ENCODE data around the gene HK1. TPM values are rescaled to one million over a fixed set of nuclear protein-coding genes. Genes with fewer than 3 reads are reported as not detected.

The HK1 gene
- polyA plus RNA-seq, 4 donors = 3.8 to 21.8 (median 9.1) TPM

DNA sequence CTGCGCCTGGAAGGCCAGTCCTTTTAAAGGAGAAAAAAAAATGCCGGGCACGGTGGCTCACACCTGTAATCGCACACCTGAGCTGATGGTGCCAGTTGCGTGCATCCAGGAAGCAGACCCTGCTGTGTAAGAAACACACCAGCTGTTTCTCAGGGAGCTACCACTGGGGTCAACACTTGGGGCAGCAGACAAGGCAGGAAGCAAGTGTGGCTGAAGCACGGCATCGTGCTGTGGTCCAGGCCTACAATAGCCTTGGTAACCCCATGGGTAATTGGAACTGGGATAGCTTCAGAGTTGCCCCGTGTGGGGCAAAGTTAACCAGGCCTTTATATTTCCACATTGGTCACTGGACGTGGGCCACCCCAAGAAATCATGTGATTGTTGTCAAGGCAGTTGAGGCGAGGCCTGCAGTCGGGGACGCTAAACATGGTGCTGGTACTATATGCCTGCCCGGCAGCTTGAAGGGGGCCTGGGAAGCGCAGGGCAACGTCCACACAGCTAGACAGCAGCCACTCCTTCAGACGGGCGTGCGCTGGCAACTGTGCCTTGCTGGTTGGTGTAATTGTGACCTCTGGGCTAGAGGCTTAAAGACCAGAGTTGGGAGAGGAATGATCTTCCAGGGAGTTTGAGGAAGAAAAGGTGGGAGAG is 140.9 kb downstream of the HK1 start:
- WGBS, 3 donors = 49 to 81% (median 61%) methylated on average over 18 of the region's 18 CpGs
- Histone ChIP-seq H3K27me3 (ENCODE audit: control insufficient read depth in 3 of 3, insufficient read depth in 3 of 3, low read length in 3 of 3) (no peaks in the 10 kb centered on the region), H3K36me3 (ENCODE audit: control insufficient read depth in 3 of 3, insufficient read depth in 2 of 3, low read depth in 1 of 3, low read length in 3 of 3) (no peaks in the 10 kb centered on the region), H3K9me3 (ENCODE audit: control insufficient read depth in 2 of 2, insufficient read depth in 1 of 2, low read depth in 1 of 2, low read length in 1 of 2) (no peaks in the 10 kb centered on the region), H3K4me3 (ENCODE audit: low read depth in 1 of 3, low read length in 3 of 3) (no peak overlapping the region), H3K4me1 (ENCODE audit: control insufficient read depth in 3 of 3, insufficient read depth in 2 of 3, low read depth in 1 of 3, low read length in 2 of 3) (peaks cover 2 to 36% (median 6%) of the 10 kb centered on the region in 3 donors), H3K27ac (ENCODE audit: low read depth in 1 of 3, low read length in 2 of 3) (peak overlapping the region in 2 of 3 donors; percentile 12 to 38)
- no peak for FAIRE-seq
- peak; percentile 69 to 84 for DNase-seq

GRCh38 chr10:69419744-69420126 is 141.4 kb downstream of the HK1 start:
- peaks cover 2 to 38% (median 6%) of the 10 kb centered on the region in 3 donors for H3K4me1 ChIP-seq (ENCODE audit: control insufficient read depth in 3 of 3, insufficient read depth in 2 of 3, low read depth in 1 of 3, low read length in 2 of 3)

GRCh38 chr10:69421611-69422308 is 143.5 kb downstream of the HK1 start:
- peaks cover 0 to 3% of the 10 kb centered on the region in 2 donors for H3K9me3 ChIP-seq (ENCODE audit: control insufficient read depth in 2 of 2, insufficient read depth in 1 of 2, low read depth in 1 of 2, low read length in 1 of 2)
- H3K4me1 ChIP-seq (ENCODE audit: control insufficient read depth in 3 of 3, insufficient read depth in 2 of 3, low read depth in 1 of 3, low read length in 2 of 3) = peaks cover 9 to 52% (median 13%) of the 10 kb centered on the region in 3 donors
- FAIRE-seq = no peak
- no peaks in the 10 kb centered on the region for H3K36me3 ChIP-seq (ENCODE audit: control insufficient read depth in 3 of 3, insufficient read depth in 2 of 3, low read depth in 1 of 3, low read length in 3 of 3)
- WGBS, 3 donors = 61 to 72% (median 69%) methylated on average over 13 of the region's 13 CpGs
- peak overlapping the region in 1 of 3 donors; percentile 11 for H3K27ac ChIP-seq (ENCODE audit: low read depth in 1 of 3, low read length in 2 of 3)
- no peak for DNase-seq
- no peak overlapping the region for H3K4me3 ChIP-seq (ENCODE audit: low read depth in 1 of 3, low read length in 3 of 3)
- no peaks in the 10 kb centered on the region for H3K27me3 ChIP-seq (ENCODE audit: control insufficient read depth in 3 of 3, insufficient read depth in 3 of 3, low read length in 3 of 3)

More at GRCh38 chr10:69419744-69420126, 141.4 kb downstream of the HK1 start:
- no peak for DNase-seq
- Histone ChIP-seq H3K9me3 (ENCODE audit: control insufficient read depth in 2 of 2, insufficient read depth in 1 of 2, low read depth in 1 of 2, low read length in 1 of 2) (no peaks in the 10 kb centered on the region), H3K36me3 (ENCODE audit: control insufficient read depth in 3 of 3, insufficient read depth in 2 of 3, low read depth in 1 of 3, low read length in 3 of 3) (no peaks in the 10 kb centered on the region), H3K27me3 (ENCODE audit: control insufficient read depth in 3 of 3, insufficient read depth in 3 of 3, low read length in 3 of 3) (no peaks in the 10 kb centered on the region), H3K4me3 (ENCODE audit: low read depth in 1 of 3, low read length in 3 of 3) (no peak overlapping the region), H3K27ac (ENCODE audit: low read depth in 1 of 3, low read length in 2 of 3) (peak overlapping the region in 2 of 3 donors; percentile 0 to 38)
- no peak for FAIRE-seq
- WGBS, 3 donors = 77 to 83% (median 81%) methylated on average over 9 to 11 of the region's 11 CpGs

DNA sequence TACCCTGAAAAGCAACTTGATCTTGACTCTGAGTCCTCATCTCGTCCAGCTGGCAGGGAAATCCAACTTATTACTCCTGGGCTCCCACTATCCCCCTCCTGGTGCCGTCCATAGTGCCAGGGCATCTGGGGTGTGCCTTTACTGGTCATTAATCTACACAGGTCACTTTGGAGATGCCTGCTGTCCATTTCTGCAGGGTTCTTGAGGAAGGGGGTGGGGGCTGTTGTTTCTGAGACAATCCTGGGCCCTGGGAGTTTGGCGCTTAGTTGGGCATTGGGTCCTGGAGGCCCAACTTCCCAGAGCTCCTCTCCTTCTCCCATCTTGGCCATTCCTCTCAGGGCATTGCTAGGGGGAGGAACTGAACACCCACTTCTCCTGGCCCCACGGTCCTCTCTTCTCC is 144.4 kb downstream of the HK1 start:
- Histone ChIP-seq H3K27ac (ENCODE audit: low read depth in 1 of 3, low read length in 2 of 3) (no peak overlapping the region), H3K4me3 (ENCODE audit: low read depth in 1 of 3, low read length in 3 of 3) (no peak overlapping the region), H3K27me3 (ENCODE audit: control insufficient read depth in 3 of 3, insufficient read depth in 3 of 3, low read length in 3 of 3) (no peaks in the 10 kb centered on the region), H3K36me3 (ENCODE audit: control insufficient read depth in 3 of 3, insufficient read depth in 2 of 3, low read depth in 1 of 3, low read length in 3 of 3) (no peaks in the 10 kb centered on the region), H3K4me1 (ENCODE audit: control insufficient read depth in 3 of 3, insufficient read depth in 2 of 3, low read depth in 1 of 3, low read length in 2 of 3) (peaks cover 9 to 48% (median 13%) of the 10 kb centered on the region in 3 donors), H3K9me3 (ENCODE audit: control insufficient read depth in 2 of 2, insufficient read depth in 1 of 2, low read depth in 1 of 2, low read length in 1 of 2) (peaks cover 0 to 3% of the 10 kb centered on the region in 2 donors)
- FAIRE-seq = no peak
- DNase-seq = no peak
- 79 to 96% (median 85%) methylated on average over 3 to 4 of the region's 4 CpGs for WGBS, 3 donors

DNA sequence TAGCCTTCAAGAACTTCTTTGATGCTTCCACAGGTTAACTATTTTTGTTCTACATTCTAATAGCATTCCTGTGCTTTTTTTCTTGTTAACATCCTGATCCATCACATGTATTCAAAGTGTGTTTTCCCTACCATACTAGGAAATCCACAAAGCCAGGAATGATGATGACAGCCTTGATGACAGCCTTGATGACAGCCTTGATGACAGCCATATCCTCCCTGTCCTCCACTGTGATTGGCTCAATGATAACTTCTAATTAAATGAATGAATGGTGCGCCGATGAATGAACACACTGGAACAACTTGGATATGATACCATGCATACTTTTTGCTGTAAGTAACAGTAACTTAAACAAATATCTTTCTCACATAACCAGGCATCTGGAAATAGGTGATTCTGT is 146.7 kb downstream of the HK1 start:
- WGBS, 3 donors = 95 to 99% (median 97%) methylated on average over 2 of the region's 2 CpGs
- Histone ChIP-seq H3K27me3 (ENCODE audit: control insufficient read depth in 3 of 3, insufficient read depth in 3 of 3, low read length in 3 of 3) (no peaks in the 10 kb centered on the region), H3K4me1 (ENCODE audit: control insufficient read depth in 3 of 3, insufficient read depth in 2 of 3, low read depth in 1 of 3, low read length in 2 of 3) (peaks cover 7 to 27% (median 9%) of the 10 kb centered on the region in 3 donors), H3K9me3 (ENCODE audit: control insufficient read depth in 2 of 2, insufficient read depth in 1 of 2, low read depth in 1 of 2, low read length in 1 of 2) (peaks cover 0 to 3% of the 10 kb centered on the region in 2 donors), H3K4me3 (ENCODE audit: low read depth in 1 of 3, low read length in 3 of 3) (no peak overlapping the region), H3K36me3 (ENCODE audit: control insufficient read depth in 3 of 3, insufficient read depth in 2 of 3, low read depth in 1 of 3, low read length in 3 of 3) (no peaks in the 10 kb centered on the region), H3K27ac (ENCODE audit: low read depth in 1 of 3, low read length in 2 of 3) (peak overlapping the region in 2 of 3 donors; percentile 70 to 87)
- DNase-seq = no peak
- no peak for FAIRE-seq

DNA sequence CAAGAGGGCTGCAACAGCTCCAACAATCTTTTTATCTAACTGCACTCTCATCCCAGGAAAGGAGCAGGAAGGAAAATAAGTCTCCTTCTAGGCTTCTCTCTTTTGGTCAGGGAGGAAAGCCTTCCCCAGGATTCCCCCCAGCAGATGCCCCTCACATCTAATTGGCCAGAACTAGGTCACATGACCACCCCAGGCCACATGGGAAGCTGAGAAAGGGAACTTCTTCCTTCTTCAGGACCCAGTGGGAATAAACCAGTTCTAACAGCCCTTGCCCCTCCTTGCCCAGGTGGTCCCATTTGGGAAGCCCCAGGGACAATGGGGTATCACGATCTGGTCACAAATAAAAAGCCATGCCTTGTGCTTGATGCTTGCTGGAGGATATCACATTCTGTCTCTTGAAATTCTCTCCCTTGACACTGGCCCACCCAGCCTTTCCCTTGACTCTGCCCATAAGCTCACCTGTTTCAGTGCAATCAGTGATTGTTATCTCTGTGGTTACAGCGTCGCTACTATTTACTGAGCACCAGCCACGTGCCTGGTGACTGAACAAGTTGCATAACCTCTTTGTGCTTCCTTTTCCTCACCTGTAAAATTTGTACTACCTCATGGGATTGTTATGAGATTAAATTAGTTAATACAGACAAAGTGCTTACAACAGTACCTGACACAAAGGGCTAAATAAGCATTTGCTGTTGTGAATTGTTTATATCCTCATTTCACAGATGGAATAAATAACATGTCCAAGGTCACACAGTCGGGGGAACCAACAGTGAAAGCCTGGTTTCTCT is 147.4 kb downstream of the HK1 start:
- H3K27me3 ChIP-seq (ENCODE audit: control insufficient read depth in 3 of 3, insufficient read depth in 3 of 3, low read length in 3 of 3) = no peaks in the 10 kb centered on the region
- 11 to 38% (median 18%) methylated on average over 5 of the region's 5 CpGs for WGBS, 3 donors
- FAIRE-seq (no peak), DNase-seq (peak; percentile 90 to 93)
- H3K4me1 ChIP-seq (ENCODE audit: control insufficient read depth in 3 of 3, insufficient read depth in 2 of 3, low read depth in 1 of 3, low read length in 2 of 3) = peaks cover 7 to 27% (median 9%) of the 10 kb centered on the region in 3 donors
- H3K9me3 ChIP-seq (ENCODE audit: control insufficient read depth in 2 of 2, insufficient read depth in 1 of 2, low read depth in 1 of 2, low read length in 1 of 2) = peaks cover 0 to 3% of the 10 kb centered on the region in 2 donors
- H3K4me3 ChIP-seq (ENCODE audit: low read depth in 1 of 3, low read length in 3 of 3) = no peak overlapping the region
- no peaks in the 10 kb centered on the region for H3K36me3 ChIP-seq (ENCODE audit: control insufficient read depth in 3 of 3, insufficient read depth in 2 of 3, low read depth in 1 of 3, low read length in 3 of 3)
- H3K27ac ChIP-seq (ENCODE audit: low read depth in 1 of 3, low read length in 2 of 3) = peak overlapping the region; percentile 63 to 87 (median 70)

GRCh38 chr10:69426376-69426727 is 148.1 kb downstream of the HK1 start:
- no peaks in the 10 kb centered on the region for H3K27me3 ChIP-seq (ENCODE audit: control insufficient read depth in 3 of 3, insufficient read depth in 3 of 3, low read length in 3 of 3)
- WGBS, 3 donors = 72 to 79% (median 76%) methylated on average over 4 of the region's 4 CpGs
- H3K9me3 ChIP-seq (ENCODE audit: control insufficient read depth in 2 of 2, insufficient read depth in 1 of 2, low read depth in 1 of 2, low read length in 1 of 2) = peaks cover 0 to 3% of the 10 kb centered on the region in 2 donors
- peak in 1 of 2 donors; percentile 46 for DNase-seq
- no peak for FAIRE-seq
- no peak overlapping the region for H3K4me3 ChIP-seq (ENCODE audit: low read depth in 1 of 3, low read length in 3 of 3)
- H3K4me1 ChIP-seq (ENCODE audit: control insufficient read depth in 3 of 3, insufficient read depth in 2 of 3, low read depth in 1 of 3, low read length in 2 of 3) = peaks cover 7 to 27% (median 9%) of the 10 kb centered on the region in 3 donors
- no peaks in the 10 kb centered on the region for H3K36me3 ChIP-seq (ENCODE audit: control insufficient read depth in 3 of 3, insufficient read depth in 2 of 3, low read depth in 1 of 3, low read length in 3 of 3)
- H3K27ac ChIP-seq (ENCODE audit: low read depth in 1 of 3, low read length in 2 of 3) = peak overlapping the region; percentile 63 to 86 (median 70)

DNA sequence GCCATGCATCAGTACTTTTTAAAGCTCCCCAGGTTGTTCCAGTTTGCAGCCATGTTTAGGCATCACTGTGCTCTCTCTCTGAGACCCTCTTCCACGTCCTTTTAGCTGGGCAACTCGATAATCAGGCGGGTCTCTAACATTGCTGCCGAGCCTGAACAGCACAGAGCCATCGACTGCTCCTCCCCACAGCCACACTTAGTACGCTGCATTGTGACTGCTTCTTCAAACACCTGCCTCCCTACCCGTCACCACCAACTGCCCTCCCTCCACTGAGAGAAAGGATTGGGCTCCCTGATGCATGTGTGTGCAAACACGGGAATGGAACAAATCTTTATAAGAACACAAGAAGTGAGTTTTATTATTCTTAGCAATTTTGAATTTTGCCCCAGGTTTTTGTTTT is 149.9 kb downstream of the HK1 start:
- peak in 1 of 2 donors; percentile 36 for DNase-seq
- H3K4me3 ChIP-seq (ENCODE audit: low read depth in 1 of 3, low read length in 3 of 3) = no peak overlapping the region
- no peaks in the 10 kb centered on the region for H3K27me3 ChIP-seq (ENCODE audit: control insufficient read depth in 3 of 3, insufficient read depth in 3 of 3, low read length in 3 of 3)
- WGBS, 3 donors = 16 to 61% (median 34%) methylated on average over 8 of the region's 8 CpGs
- FAIRE-seq = no peak
- no peak overlapping the region for H3K27ac ChIP-seq (ENCODE audit: low read depth in 1 of 3, low read length in 2 of 3)
- no peaks in the 10 kb centered on the region for H3K36me3 ChIP-seq (ENCODE audit: control insufficient read depth in 3 of 3, insufficient read depth in 2 of 3, low read depth in 1 of 3, low read length in 3 of 3)
- H3K4me1 ChIP-seq (ENCODE audit: control insufficient read depth in 3 of 3, insufficient read depth in 2 of 3, low read depth in 1 of 3, low read length in 2 of 3) = peaks cover 7 to 25% (median 9%) of the 10 kb centered on the region in 3 donors
- peaks cover 0 to 3% of the 10 kb centered on the region in 2 donors for H3K9me3 ChIP-seq (ENCODE audit: control insufficient read depth in 2 of 2, insufficient read depth in 1 of 2, low read depth in 1 of 2, low read length in 1 of 2)

Data from small intestine (tissue), 7 donors.